ENCODE measurements around the gene RAX2.

GRCh38 chr19:3725121-3725520 lies 46.9 kb downstream of the RAX2 start:
- TF ChIP-seq GATA3 (IDR thresholded peaks at IDR 0.05; ENCODE audit: low read depth, low read length), result no peak
- no peak for TF ChIP-seq GATA2 (IDR thresholded peaks at IDR 0.05; ENCODE audit: low read depth, low read length)

Data from SH-SY5Y (cell line).